Epithelial cell of proximal tubule (primary cell): ENCODE measurements around the gene TCF7L2. TPM values are rescaled to one million over a fixed set of nuclear protein-coding genes. Genes with fewer than 3 reads are reported as not detected.

Experiments
- DNase-seq: peaks from one replicate; pipeline ENCODE4 v3.0.0-alpha.2; 2011; ENCODE audit warnings: low read depth
- H3K4me3 ChIP-seq: 2 replicates; pipeline ENCODE4 v1.5.1; 2011; ENCODE audit warnings: low read depth, mild to moderate bottlenecking, low read length
- CTCF ChIP-seq: conservative IDR thresholded peaks from 2 replicates; pipeline ENCODE4 v1.5.1; 2012; ENCODE audit warnings: low read depth, mild to moderate bottlenecking, low read length
- total RNA-seq: library from RNA; depleted of rRNA; stranded (reverse); fragments of >200 nt; gene quantifications from 2 replicates; pipeline ENCODE4 v1.2.3, GENCODE V29; 2015

Gene TCF7L2
- total RNA-seq, 1 donor from 2014 or later: 5.4 TPM

DNA sequence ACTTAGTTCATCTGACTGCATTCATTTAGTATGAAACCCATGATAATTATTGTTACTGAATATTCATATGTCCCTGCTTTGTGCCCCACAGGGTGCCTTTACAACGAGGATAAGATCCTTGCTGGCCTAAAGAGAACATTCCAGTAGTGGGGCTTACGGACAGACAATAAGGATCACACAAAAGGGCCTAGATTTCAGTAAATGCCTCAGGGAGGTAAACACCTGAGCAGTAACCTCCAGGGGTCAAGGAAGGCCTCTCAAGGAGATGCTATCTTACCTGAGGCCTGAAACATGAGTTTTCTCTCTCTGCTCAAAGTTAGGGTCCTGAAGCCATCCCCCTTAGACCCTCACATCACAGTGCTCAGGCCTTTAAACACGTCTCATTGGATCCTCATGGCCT lies 228.7 kb downstream of the TCF7L2 start:
- H3K4me3 ChIP-seq: no peak overlapping the region
- no peak for TF ChIP-seq CTCF
- DNase-seq: no peak

DNA sequence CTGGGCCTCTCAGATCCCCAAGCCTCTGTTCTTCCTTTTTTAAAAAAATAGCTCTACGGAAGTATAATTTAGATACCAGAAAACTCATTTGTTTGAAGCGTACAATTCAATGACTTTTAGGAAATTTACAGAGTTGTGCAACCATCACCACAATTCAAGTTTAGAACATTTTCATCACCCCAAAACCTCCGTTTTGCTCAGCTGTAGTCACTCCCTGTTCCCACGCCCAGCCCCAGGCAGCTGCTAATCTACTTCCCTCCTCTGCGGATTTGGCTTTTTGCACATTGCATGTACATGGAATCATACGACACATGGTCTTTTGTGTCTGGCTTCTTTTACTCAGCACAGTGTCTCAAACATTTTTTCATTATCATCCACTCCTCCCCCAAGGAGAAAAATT lies 229.2 kb downstream of the TCF7L2 start:
- TF ChIP-seq CTCF: no peak
- DNase-seq: no peak

GRCh38 chr10:113179966-113180365 lies 229.9 kb downstream of the TCF7L2 start:
- no peak for TF ChIP-seq CTCF
- no peak overlapping the region for H3K4me3 ChIP-seq
- DNase-seq: no peak

More for the DNA sequence above, 229.2 kb downstream of the TCF7L2 start:
- no peak overlapping the region for H3K4me3 ChIP-seq

DNA sequence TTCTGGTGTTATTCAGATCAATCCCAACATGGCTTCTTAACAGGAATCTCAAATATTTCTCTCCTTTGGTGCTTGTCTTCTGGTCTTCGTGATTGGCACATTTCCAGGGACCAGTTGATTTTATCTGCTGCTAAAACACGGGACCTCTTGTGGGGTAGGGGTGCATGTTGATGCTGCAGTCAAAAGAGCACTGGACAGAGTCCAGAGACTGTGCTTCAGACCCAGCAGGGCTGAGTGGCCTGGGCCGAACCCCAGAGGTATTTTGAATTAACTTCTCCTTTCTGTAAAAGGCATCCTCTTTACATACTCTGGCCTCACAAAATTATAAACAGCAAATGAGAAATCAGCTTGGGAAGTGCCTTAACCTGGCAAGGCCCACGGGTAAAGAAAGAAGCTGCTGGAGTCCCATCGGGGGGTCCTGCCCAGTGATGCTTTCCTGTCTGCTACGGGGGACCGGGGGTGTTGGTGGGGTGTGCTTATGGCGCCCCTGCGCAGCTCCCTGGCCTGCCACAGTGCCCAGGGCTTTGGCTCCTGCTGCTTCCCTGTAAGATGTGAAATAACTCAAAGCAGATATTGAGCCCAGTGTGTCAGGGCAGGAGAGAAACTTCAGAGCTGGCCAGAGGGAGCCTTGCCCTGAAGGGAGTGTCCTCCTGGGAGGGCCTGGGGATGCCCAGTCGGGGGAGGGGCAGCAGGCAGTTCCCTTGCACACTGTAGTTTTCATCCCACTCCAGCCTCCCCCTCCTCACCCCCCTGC lies 230.5 kb downstream of the TCF7L2 start:
- no peak for TF ChIP-seq CTCF
- H3K4me3 ChIP-seq: no peak overlapping the region

DNA sequence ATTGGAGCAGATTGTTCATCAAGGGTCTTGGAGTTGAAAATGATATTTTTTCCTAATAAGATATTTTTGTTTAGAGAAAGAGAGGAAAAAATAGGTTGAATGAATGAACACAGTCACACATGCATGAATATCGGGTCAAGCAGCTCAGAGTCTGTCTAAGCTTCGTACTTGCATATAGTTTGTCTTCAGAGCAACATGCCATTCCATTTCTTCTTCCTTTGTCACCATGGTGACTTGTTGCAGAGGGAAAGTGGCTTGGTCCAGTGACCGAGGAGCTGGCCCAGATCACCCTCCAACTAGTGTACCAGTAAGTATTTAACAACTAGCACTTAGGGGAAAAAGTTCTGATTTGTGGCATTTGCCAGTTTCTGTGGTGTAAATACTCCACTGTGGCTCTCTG lies 232.1 kb downstream of the TCF7L2 start:
- no peak for TF ChIP-seq CTCF
- DNase-seq: no peak
- H3K4me3 ChIP-seq: no peak overlapping the region

More for the DNA sequence above, 230.5 kb downstream of the TCF7L2 start:
- no peak for DNase-seq

- DNase-seq: no peak
- no peak overlapping the region for H3K4me3 ChIP-seq
- no peak for TF ChIP-seq CTCF
These were observed 233.5 kb downstream of the TCF7L2 start for GRCh38 chr10:113183573-113183972.
